ENCODE data around the gene CHCHD3.
"Not testable (repeated sequence)": the region's sequence is repeated elsewhere in the genome, so short reads cannot be mapped to it uniquely, and the experiment has no call there.

Gene CHCHD3

GRCh38 chr7:132897093-132897687, 184.7 kb downstream of the CHCHD3 start:
- TF ChIP-seq, protein P1, sequence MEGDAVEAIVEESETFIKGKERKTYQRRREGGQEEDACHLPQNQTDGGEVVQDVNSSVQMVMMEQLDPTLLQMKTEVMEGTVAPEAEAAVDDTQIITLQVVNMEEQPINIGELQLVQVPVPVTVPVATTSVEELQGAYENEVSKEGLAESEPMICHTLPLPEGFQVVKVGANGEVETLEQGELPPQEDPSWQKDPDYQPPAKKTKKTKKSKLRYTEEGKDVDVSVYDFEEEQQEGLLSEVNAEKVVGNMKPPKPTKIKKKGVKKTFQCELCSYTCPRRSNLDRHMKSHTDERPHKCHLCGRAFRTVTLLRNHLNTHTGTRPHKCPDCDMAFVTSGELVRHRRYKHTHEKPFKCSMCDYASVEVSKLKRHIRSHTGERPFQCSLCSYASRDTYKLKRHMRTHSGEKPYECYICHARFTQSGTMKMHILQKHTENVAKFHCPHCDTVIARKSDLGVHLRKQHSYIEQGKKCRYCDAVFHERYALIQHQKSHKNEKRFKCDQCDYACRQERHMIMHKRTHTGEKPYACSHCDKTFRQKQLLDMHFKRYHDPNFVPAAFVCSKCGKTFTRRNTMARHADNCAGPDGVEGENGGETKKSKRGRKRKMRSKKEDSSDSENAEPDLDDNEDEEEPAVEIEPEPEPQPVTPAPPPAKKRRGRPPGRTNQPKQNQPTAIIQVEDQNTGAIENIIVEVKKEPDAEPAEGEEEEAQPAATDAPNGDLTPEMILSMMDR (IDR thresholded peaks at IDR 0.05; ENCODE audit: low read depth, low read length) = no peak

DNA sequence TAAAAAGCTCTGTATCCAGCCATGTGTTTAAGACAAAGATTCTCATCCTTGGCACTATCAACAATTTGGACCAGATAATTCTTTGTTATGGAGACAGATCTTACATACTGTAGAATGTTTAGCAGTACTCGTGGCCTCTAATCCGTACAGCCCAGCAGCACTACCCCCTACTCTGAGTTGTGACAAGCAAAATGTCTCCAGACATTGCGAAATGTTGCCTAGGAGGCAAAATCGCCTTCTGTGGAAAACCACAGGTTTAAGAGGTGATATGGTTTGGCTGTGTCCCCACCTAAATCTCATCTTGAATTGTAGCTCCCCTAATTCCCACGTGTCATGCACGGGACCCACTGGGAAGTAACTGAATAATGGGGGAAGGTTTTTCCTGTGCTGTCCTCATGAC, 186.7 kb downstream of the CHCHD3 start:
- TF ChIP-seq, protein P1 (IDR thresholded peaks at IDR 0.05; ENCODE audit: low read depth, low read length) = no peak
- no peak overlapping the region for H3K4me3 ChIP-seq (ENCODE audit: low read depth, low read length)

More at GRCh38 chr7:132897093-132897687, 184.7 kb downstream of the CHCHD3 start:
- no peak overlapping the region for H3K4me3 ChIP-seq (ENCODE audit: low read depth, low read length)

DNA sequence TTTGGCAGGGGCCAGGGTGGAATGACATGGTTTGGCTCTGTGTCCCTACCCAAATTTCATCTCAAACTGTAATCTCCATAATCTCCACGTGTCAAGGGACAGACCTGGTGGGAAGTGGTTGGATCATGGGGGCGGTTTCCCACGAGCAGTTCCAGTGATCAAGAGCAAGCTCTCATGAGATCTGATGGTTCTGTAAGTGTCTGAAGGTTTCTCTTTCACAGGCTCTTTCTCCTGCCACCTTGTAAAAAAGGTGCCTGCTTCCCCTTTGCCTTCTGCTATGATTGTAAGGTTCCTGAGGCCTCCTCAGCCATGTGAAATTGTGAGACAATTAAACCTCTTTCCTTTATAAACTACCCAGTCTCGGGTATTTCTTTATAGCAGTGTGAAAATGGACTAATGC, 188.3 kb downstream of the CHCHD3 start:
- no peak overlapping the region for H3K4me3 ChIP-seq (ENCODE audit: low read depth, low read length)
- TF ChIP-seq, protein P1 (IDR thresholded peaks at IDR 0.05; ENCODE audit: low read depth, low read length) = no peak

GRCh38 chr7:132892744-132893143, 189.1 kb downstream of the CHCHD3 start:
- H3K4me3 ChIP-seq (ENCODE audit: low read depth, low read length) = not testable (repeated sequence)

- TF ChIP-seq, protein P1 (IDR thresholded peaks at IDR 0.05; ENCODE audit: low read depth, low read length) = no peak
- no peak overlapping the region for H3K4me3 ChIP-seq (ENCODE audit: low read depth, low read length)
Observed at GRCh38 chr7:132891554-132891953, 190.3 kb downstream of the CHCHD3 start.

GRCh38 chr7:132882714-132883428, 199.0 kb downstream of the CHCHD3 start:
- TF ChIP-seq, protein P1 (IDR thresholded peaks at IDR 0.05; ENCODE audit: low read depth, low read length) = no peak
- no peak overlapping the region for H3K4me3 ChIP-seq (ENCODE audit: low read depth, low read length)

- no peak overlapping the region for H3K4me3 ChIP-seq (ENCODE audit: low read depth, low read length)
- TF ChIP-seq, protein P1 (IDR thresholded peaks at IDR 0.05; ENCODE audit: low read depth, low read length) = no peak
Observed at GRCh38 chr7:132881317-132881716, 200.6 kb downstream of the CHCHD3 start.
